Measurements from ENCODE around the gene HYCC1.
"Not testable (repeated sequence)": the region's sequence is repeated elsewhere in the genome, so short reads cannot be mapped to it uniquely, and the experiment has no call there.

HYCC1 gene

GRCh38 chr7:22979251-22979650 is 34.7 kb downstream of the HYCC1 start:
- H3K4me3 Mint-ChIP-seq = no peak overlapping the region
- no peaks in the 10 kb centered on the region for H3K9me3 Mint-ChIP-seq
- H3K4me1 Mint-ChIP-seq (ENCODE audit: low read depth) = peaks cover 15% of the 10 kb centered on the region
- no peak overlapping the region for H3K27ac Mint-ChIP-seq
- no peaks in the 10 kb centered on the region for H3K27me3 Mint-ChIP-seq
- peaks cover 38% of the 10 kb centered on the region for H3K36me3 Mint-ChIP-seq (ENCODE audit: low read depth)

- H3K27me3 Mint-ChIP-seq; H3K27ac Mint-ChIP-seq; H3K9me3 Mint-ChIP-seq; H3K4me3 Mint-ChIP-seq; H3K4me1 Mint-ChIP-seq (ENCODE audit: low read depth): not testable (repeated sequence)
- H3K36me3 Mint-ChIP-seq (ENCODE audit: low read depth) = peaks cover 42% of the 10 kb centered on the region
These were observed 39.3 kb downstream of the HYCC1 start for GRCh38 chr7:22974636-22975035.

GRCh38 chr7:22972207-22972606 is 41.7 kb downstream of the HYCC1 start:
- no peaks in the 10 kb centered on the region for H3K27me3 Mint-ChIP-seq
- H3K9me3 Mint-ChIP-seq = no peaks in the 10 kb centered on the region
- no peak overlapping the region for H3K27ac Mint-ChIP-seq
- no peak overlapping the region for H3K4me3 Mint-ChIP-seq
- H3K36me3 Mint-ChIP-seq (ENCODE audit: low read depth) = peaks cover 37% of the 10 kb centered on the region
- H3K4me1 Mint-ChIP-seq (ENCODE audit: low read depth) = no peaks in the 10 kb centered on the region

GRCh38 chr7:22969010-22969431 is 44.9 kb downstream of the HYCC1 start:
- no peak overlapping the region for H3K27ac Mint-ChIP-seq

More at GRCh38 chr7:22969010-22969431, 44.9 kb downstream of the HYCC1 start:
- Mint-ChIP-seq H3K9me3 (no peaks in the 10 kb centered on the region), H3K36me3 (ENCODE audit: low read depth) (peaks cover 24% of the 10 kb centered on the region), H3K4me1 (ENCODE audit: low read depth) (no peaks in the 10 kb centered on the region), H3K4me3 (no peak overlapping the region), H3K27me3 (no peaks in the 10 kb centered on the region)

All from stimulated activated naive CD8-positive, alpha-beta T cell treated with anti-CD3 and anti-CD28 coated beads, Interleukin-15, Interleukin-2, amounts not matched to agents 100 ng/mL and 50 ng/mL, for 24 hours (primary cell).